Measurements from ENCODE around the gene CTNNA3. TPM values are rescaled to one million over a fixed set of nuclear protein-coding genes. Genes with fewer than 3 reads are reported as not detected.

CTNNA3 gene
- total RNA-seq, 1 experiment from 2014 or later, result not detected

DNA sequence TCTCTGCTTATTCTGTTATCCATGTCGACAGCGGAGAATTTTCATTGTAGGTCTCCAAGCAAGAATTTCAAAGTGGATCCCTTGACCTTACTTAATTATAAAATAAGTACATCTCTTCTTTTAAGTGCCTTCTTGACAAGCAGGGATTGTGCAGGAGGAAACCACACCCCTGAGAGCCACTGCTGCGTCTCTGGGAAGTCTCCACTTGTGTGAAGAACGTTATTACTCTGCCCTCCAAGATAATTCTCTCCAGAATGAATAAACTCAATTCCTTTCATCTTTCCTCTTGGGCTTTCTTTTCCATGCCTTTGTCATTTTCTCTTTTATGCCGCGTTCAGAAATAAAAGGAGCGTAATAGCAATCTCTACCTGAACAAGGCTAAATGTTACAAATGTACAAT lies 1801.0 kb downstream of the CTNNA3 start:
- BruUV-seq (replicated peaks), result no TSS peak
- Mint-ChIP-seq H3K36me3 (ENCODE audit: insufficient read depth, unreplicated experiment) (no peaks in the 10 kb centered on the region), H3K4me1 (ENCODE audit: low read depth, unreplicated experiment) (peaks cover 13% of the 10 kb centered on the region), H3K27me3 (ENCODE audit: unreplicated experiment) (no peaks in the 10 kb centered on the region), H3K27ac (ENCODE audit: unreplicated experiment) (no peak overlapping the region), H3K4me3 (ENCODE audit: low read depth, unreplicated experiment) (no peak overlapping the region), H3K9me3 (ENCODE audit: low read depth, unreplicated experiment) (no peaks in the 10 kb centered on the region)
- CTCF ChIA-PET, result no interaction called here
- TF ChIP-seq, protein P1, sequence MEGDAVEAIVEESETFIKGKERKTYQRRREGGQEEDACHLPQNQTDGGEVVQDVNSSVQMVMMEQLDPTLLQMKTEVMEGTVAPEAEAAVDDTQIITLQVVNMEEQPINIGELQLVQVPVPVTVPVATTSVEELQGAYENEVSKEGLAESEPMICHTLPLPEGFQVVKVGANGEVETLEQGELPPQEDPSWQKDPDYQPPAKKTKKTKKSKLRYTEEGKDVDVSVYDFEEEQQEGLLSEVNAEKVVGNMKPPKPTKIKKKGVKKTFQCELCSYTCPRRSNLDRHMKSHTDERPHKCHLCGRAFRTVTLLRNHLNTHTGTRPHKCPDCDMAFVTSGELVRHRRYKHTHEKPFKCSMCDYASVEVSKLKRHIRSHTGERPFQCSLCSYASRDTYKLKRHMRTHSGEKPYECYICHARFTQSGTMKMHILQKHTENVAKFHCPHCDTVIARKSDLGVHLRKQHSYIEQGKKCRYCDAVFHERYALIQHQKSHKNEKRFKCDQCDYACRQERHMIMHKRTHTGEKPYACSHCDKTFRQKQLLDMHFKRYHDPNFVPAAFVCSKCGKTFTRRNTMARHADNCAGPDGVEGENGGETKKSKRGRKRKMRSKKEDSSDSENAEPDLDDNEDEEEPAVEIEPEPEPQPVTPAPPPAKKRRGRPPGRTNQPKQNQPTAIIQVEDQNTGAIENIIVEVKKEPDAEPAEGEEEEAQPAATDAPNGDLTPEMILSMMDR (IDR thresholded peaks at IDR 0.05; ENCODE audit: unreplicated experiment), result no peak
- intact Hi-C loops (cut with micrococcal nuclease; ENCODE audit: unreplicated experiment), result no loop called here
- DNase-seq, result no peak

- TF ChIP-seq, protein P1 (IDR thresholded peaks at IDR 0.05; ENCODE audit: unreplicated experiment), result no peak
- peaks cover 13% of the 10 kb centered on the region for H3K4me1 Mint-ChIP-seq (ENCODE audit: low read depth, unreplicated experiment)
- H3K4me3 Mint-ChIP-seq (ENCODE audit: low read depth, unreplicated experiment), result no peak overlapping the region
- H3K36me3 Mint-ChIP-seq (ENCODE audit: insufficient read depth, unreplicated experiment), result no peaks in the 10 kb centered on the region
- BruUV-seq (replicated peaks), result no TSS peak
- no peak for DNase-seq
- no peaks in the 10 kb centered on the region for H3K27me3 Mint-ChIP-seq (ENCODE audit: unreplicated experiment)
- no peak overlapping the region for H3K27ac Mint-ChIP-seq (ENCODE audit: unreplicated experiment)
- CTCF ChIA-PET, result no interaction called here
- intact Hi-C loops (cut with micrococcal nuclease; ENCODE audit: unreplicated experiment), result no loop called here
- H3K9me3 Mint-ChIP-seq (ENCODE audit: low read depth, unreplicated experiment), result no peaks in the 10 kb centered on the region
Observed at GRCh38 chr10:65894379-65894778, 1801.6 kb downstream of the CTNNA3 start.

- BruUV-seq (replicated peaks), result no TSS peak
- no peak overlapping the region for H3K27ac Mint-ChIP-seq (ENCODE audit: unreplicated experiment)
- H3K4me3 Mint-ChIP-seq (ENCODE audit: low read depth, unreplicated experiment), result no peak overlapping the region
- TF ChIP-seq, protein P1 (IDR thresholded peaks at IDR 0.05; ENCODE audit: unreplicated experiment), result no peak
- no peaks in the 10 kb centered on the region for H3K27me3 Mint-ChIP-seq (ENCODE audit: unreplicated experiment)
- CTCF ChIA-PET, result no interaction called here
- intact Hi-C loops (cut with micrococcal nuclease; ENCODE audit: unreplicated experiment), result no loop called here
- peaks cover 13% of the 10 kb centered on the region for H3K4me1 Mint-ChIP-seq (ENCODE audit: low read depth, unreplicated experiment)
- H3K36me3 Mint-ChIP-seq (ENCODE audit: insufficient read depth, unreplicated experiment), result no peaks in the 10 kb centered on the region
- no peaks in the 10 kb centered on the region for H3K9me3 Mint-ChIP-seq (ENCODE audit: low read depth, unreplicated experiment)
- DNase-seq, result no peak
Observed at GRCh38 chr10:65893676-65894075, 1802.3 kb downstream of the CTNNA3 start.

DNA sequence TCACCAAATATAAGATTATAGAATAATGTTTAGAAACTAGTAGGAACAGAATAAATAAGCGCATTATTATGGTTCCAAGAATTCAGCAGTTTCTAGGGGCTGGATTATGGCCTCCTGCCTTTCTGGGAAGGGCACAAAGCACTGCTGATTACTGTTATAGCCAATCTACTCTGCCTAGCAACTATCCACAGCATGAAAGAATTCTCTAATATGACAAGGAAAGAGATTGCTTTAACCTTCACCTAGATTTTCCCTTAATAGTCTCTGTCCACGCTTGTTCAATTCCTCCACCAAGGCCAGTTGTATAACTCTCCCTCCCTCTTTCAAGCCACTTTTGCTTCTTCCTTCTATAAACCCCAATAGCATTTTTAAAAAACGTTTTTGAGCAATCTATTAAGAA lies 1803.7 kb downstream of the CTNNA3 start:
- peaks cover 13% of the 10 kb centered on the region for H3K4me1 Mint-ChIP-seq (ENCODE audit: low read depth, unreplicated experiment)
- CTCF ChIA-PET, result interaction anchor here (0.6 kb wide), 1 partner anchor 1439 kb away, joined by 14 read pairs; no protein-coding TSS in a partner anchor
- H3K36me3 Mint-ChIP-seq (ENCODE audit: insufficient read depth, unreplicated experiment), result no peaks in the 10 kb centered on the region
- no peaks in the 10 kb centered on the region for H3K9me3 Mint-ChIP-seq (ENCODE audit: low read depth, unreplicated experiment)
- H3K27ac Mint-ChIP-seq (ENCODE audit: unreplicated experiment), result no peak overlapping the region
- no peak for DNase-seq
- BruUV-seq (replicated peaks), result no TSS peak
- H3K4me3 Mint-ChIP-seq (ENCODE audit: low read depth, unreplicated experiment), result no peak overlapping the region
- TF ChIP-seq, protein P1 (IDR thresholded peaks at IDR 0.05; ENCODE audit: unreplicated experiment), result no peak
- intact Hi-C loops (cut with micrococcal nuclease; ENCODE audit: unreplicated experiment), result no loop called here
- H3K27me3 Mint-ChIP-seq (ENCODE audit: unreplicated experiment), result no peaks in the 10 kb centered on the region
